RWPE2 (cell line): ENCODE results near the gene VMAC.

Experiments
- ATAC-seq: fragments of 200-7000 bp; cut with Tn5 transposase; 3 replicates; pipeline ENCODE4 v1.9.1; 2021; ENCODE audit warnings: low read depth
- DNase-seq: peaks from one replicate; pipeline ENCODE4 v3.0.0-alpha.2; 2020; ENCODE audit warnings: low spot score
- H3K27ac ChIP-seq: fragments of 450-650 bp; 2 replicates; pipeline ENCODE4 v1.5.1; 2017; ENCODE audit warnings: mild to moderate bottlenecking; ENCODE audit not compliant: poor library complexity, severe bottlenecking
- H3K27me3 ChIP-seq: fragments of 250-450 bp; sonication (Bioruptor Pico); 2 replicates; pipeline ENCODE4 v1.5.1; 2021; ENCODE audit warnings: mild to moderate bottlenecking, moderate library complexity; ENCODE audit not compliant: insufficient read depth, poor library complexity, severe bottlenecking
- H3K36me3 ChIP-seq: fragments of 250-450 bp; sonication (Bioruptor Pico); 2 replicates; pipeline ENCODE4 v1.5.1; 2020; ENCODE audit warnings: low read depth, mild to moderate bottlenecking, moderate library complexity
- H3K4me1 ChIP-seq: fragments of 250-450 bp; sonication (Bioruptor Pico); 2 replicates; pipeline ENCODE4 v1.5.1; 2021; ENCODE audit warnings: mild to moderate bottlenecking, moderate library complexity; ENCODE audit not compliant: insufficient read depth, poor library complexity, severe bottlenecking
- H3K4me3 ChIP-seq: fragments of 250-450 bp; sonication (Bioruptor Pico); 2 replicates; pipeline ENCODE4 v1.5.1; 2021; ENCODE audit warnings: mild to moderate bottlenecking, moderate library complexity; ENCODE audit not compliant: severe bottlenecking
- H3K9me3 ChIP-seq: fragments of 250-450 bp; sonication (Bioruptor Pico); 2 replicates; pipeline ENCODE4 v1.5.1; 2021; ENCODE audit warnings: mild to moderate bottlenecking, moderate library complexity; ENCODE audit not compliant: severe bottlenecking
- TF ChIP-seq, protein P1 (sequence below): fragments of 450-650 bp; IDR thresholded peaks from one replicate; pipeline ENCODE4 v1.5.1; 2017; ENCODE audit warnings: mild to moderate bottlenecking, moderate library complexity; ENCODE audit not compliant: poor library complexity, severe bottlenecking

VMAC gene

DNA sequence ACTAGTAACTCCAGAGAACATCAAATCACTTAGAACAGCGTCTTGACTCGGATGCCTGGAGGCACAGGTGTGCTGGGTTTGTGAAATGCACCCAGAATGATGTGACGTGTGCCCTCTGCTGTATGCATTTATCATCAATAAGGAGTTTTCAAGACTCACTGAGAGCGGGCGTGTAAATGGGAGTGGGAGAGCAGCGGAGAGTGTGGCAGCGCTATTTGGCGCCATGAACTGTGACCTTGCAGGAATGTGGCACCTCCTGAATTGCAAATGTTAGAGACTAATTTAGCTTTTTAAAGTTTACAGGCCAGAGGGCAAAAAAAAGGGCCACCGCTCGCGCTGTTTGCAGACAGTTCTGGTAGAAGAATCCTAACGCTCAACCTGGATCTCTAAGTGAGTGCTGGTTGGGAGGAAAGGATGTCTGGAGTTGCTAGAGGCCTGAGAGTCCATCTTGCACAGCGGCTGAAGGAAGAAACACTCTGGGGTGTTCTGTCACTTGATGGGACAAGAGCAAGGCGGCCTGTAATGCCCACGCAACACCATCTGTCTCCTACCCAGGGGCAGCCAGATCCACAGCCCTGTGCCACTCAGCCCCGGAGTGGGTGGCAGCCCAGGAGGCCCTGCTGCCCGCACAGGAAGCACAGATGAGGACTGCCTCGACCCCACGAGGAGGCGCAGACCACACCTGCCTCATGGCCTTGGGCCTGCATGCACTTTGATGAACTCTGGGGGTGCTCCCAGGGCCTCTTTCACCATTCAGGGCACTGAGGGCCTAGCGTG, 53.6 kb downstream of the VMAC start:
- TF ChIP-seq, protein P1, sequence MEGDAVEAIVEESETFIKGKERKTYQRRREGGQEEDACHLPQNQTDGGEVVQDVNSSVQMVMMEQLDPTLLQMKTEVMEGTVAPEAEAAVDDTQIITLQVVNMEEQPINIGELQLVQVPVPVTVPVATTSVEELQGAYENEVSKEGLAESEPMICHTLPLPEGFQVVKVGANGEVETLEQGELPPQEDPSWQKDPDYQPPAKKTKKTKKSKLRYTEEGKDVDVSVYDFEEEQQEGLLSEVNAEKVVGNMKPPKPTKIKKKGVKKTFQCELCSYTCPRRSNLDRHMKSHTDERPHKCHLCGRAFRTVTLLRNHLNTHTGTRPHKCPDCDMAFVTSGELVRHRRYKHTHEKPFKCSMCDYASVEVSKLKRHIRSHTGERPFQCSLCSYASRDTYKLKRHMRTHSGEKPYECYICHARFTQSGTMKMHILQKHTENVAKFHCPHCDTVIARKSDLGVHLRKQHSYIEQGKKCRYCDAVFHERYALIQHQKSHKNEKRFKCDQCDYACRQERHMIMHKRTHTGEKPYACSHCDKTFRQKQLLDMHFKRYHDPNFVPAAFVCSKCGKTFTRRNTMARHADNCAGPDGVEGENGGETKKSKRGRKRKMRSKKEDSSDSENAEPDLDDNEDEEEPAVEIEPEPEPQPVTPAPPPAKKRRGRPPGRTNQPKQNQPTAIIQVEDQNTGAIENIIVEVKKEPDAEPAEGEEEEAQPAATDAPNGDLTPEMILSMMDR: no peak
- ATAC-seq (no peak), DNase-seq (no peak)
- Histone ChIP-seq H3K4me1 (peaks cover 16% of the 10 kb centered on the region), H3K4me3 (no peak overlapping the region), H3K36me3 (no peaks in the 10 kb centered on the region), H3K27ac (no peak overlapping the region), H3K27me3 (no peaks in the 10 kb centered on the region), H3K9me3 (no peaks in the 10 kb centered on the region)

DNA sequence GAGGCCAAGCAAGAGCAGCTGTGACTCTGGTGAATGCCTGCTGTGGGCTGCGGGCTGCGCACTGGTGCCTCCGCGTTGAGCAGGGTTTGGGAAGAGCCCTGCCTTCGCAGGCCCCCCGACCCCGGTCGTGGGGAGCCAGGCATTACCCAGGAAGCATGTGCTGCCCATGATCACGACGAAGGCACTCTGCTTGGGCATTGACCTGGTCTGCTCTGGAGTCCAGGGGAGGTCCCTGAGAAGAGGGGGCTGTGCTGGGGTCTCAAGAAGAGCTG, 54.1 kb downstream of the VMAC start:
- DNase-seq (no peak), ATAC-seq (no peak)
- TF ChIP-seq, protein P1: no peak
- Histone ChIP-seq H3K36me3 (no peaks in the 10 kb centered on the region), H3K9me3 (no peaks in the 10 kb centered on the region), H3K27ac (no peak overlapping the region), H3K27me3 (no peaks in the 10 kb centered on the region), H3K4me1 (peaks cover 11% of the 10 kb centered on the region), H3K4me3 (no peak overlapping the region)

DNA sequence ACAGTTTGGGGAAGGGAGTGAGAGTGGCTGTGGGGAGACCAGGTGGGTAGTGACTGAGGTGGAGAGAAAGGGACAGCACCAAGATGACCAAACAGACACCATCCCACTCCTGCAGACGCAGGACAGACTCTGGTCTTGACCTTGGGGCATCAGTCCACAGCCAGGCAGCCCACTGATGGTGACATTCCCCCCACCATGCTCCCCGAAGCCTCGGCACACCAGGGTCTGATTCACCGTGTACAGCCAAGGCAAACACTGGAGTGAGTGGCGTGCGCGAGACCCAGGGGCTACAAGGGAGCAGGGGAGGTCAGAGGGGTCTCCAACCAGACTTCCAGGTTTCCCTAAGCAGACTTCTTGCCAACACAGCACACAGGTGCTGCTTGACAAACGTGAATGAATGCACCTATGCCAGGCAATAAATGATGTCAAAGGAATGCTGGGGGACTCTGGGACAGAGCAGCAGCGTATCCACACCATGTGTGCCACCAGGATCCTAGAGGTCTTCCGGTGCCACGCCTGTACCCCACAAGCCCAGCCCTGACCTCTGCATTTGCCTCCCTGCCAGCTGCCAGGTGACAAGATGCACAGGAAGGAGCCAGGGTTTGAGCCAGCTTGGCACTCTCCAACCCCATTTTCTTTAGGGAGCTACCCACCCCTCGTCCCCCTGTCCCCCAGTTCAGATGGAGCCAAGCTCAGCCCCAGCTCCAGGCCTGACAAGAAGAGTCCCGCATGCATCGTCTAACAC, 54.8 kb downstream of the VMAC start:
- H3K9me3 ChIP-seq: no peaks in the 10 kb centered on the region
- peaks cover 7% of the 10 kb centered on the region for H3K4me1 ChIP-seq
- ATAC-seq (no peak), DNase-seq (no peak)
- H3K36me3 ChIP-seq: no peaks in the 10 kb centered on the region
- H3K4me3 ChIP-seq: no peak overlapping the region
- H3K27ac ChIP-seq: no peak overlapping the region
- no peaks in the 10 kb centered on the region for H3K27me3 ChIP-seq
- TF ChIP-seq, protein P1: no peak
